ENCODE results near the gene MRPL20. TPM values are rescaled to one million over a fixed set of nuclear protein-coding genes. Genes with fewer than 3 reads are reported as not detected.
"Not testable (repeated sequence)": the region's sequence is repeated elsewhere in the genome, so short reads cannot be mapped to it uniquely, and the experiment has no call there.

MRPL20 gene
- total and polyA plus RNA-seq, 9 of the 15 experiments (the other 6 are each of a cell fraction or from before 2014, with no cell fraction given), result 180 to 671 (median 229) TPM

DNA sequence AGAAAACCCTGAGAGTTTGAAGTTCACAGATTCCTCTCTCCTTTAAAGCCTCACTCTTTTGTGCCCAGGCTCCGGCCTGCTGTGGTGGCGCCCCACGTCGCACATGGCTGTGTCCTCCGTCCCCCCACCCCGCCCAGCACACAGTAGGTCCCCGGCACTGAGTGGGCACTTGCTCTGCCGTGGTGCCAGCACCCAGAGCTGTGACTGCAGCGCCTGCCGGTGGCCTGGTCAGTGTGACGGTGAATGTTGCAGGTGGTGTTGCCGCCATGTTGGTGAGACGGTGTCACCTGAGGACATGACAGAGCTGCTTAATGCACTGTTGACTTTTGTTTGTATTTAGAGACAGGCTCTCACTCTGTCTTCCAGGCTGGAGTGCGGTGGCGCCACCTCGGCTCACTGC is 45.8 kb upstream of the MRPL20 start:
- Histone ChIP-seq H2AFZ (ENCODE audit: low read depth, low read length) (no peak overlapping the region), H3K9me3 (replicated peaks; ENCODE audit: control insufficient read depth, insufficient read depth, low read depth, low read length) (no peaks in the 10 kb centered on the region), H3K4me1 (replicated peaks in 1 of 2; ENCODE audit: control insufficient read depth in 2 of 2, insufficient read depth in 2 of 2, low read length in 2 of 2) (peaks cover 0 to 31% of the 10 kb centered on the region in 2 experiments; a peak in 3 of 5 replicates), H3K4me3 (no peak overlapping the region), H3K27ac (ENCODE audit: extremely low read depth, low read depth, low read length) (no peak overlapping the region), H3K9ac (ENCODE audit: insufficient read depth in 1 of 2, low read depth in 2 of 2, low read length in 2 of 2) (no peak overlapping the region), H3K4me2 (ENCODE audit: insufficient read depth, low read length) (no peak overlapping the region), H3K79me2 (ENCODE audit: control insufficient read depth, insufficient read depth, low read length) (no peaks in the 10 kb centered on the region), H3K27me3 (ENCODE audit: control insufficient read depth in 2 of 2, insufficient read depth in 2 of 2, low read length in 2 of 2) (peaks cover 0 to 6% of the 10 kb centered on the region in 2 experiments; a peak in 1 of 5 replicates), H4K20me1 (replicated peaks; ENCODE audit: control insufficient read depth, insufficient read depth, low read length) (no peaks in the 10 kb centered on the region), H3K9me1 (ENCODE audit: control insufficient read depth, insufficient read depth, low read length) (no peaks in the 10 kb centered on the region), H3K36me3 (ENCODE audit: control insufficient read depth, insufficient read depth, low read length) (no peaks in the 10 kb centered on the region)
- intact Hi-C loops (cut with micrococcal nuclease) (no loop called here), in situ Hi-C loops (cut with MboI) (no loop called here)
- 47% methylated on average over 10 of the region's 16 CpGs for WGBS (ENCODE audit: insufficient coverage, low coverage, missing lambda C conversion rate)
- CTCF ChIA-PET (ENCODE audit: low intra/inter-chr PET ratio), result no interaction called here
- TF ChIP-seq ZNF184 (CRISPR knock-in tag; IDR thresholded peaks at IDR 0.05) (no peak), YY1 (IDR thresholded peaks at IDR 0.05; ENCODE audit: borderline replicate concordance in 1 of 3, control insufficient read depth in 1 of 3, extremely low read depth in 1 of 3, insufficient read depth in 3 of 3, insufficient read length in 1 of 3, insufficient replicate concordance in 2 of 3, low read depth in 1 of 3, low read length in 2 of 3) (peak in 1 of 3 experiments; percentile 39), ZBTB33 (CRISPR knock-in tag; IDR thresholded peaks at IDR 0.05) (0 out of 2 replicates have a peak, but pooled peaks have one; percentile 16), MTF1 (CRISPR knock-in tag; IDR thresholded peaks at IDR 0.05; ENCODE audit: borderline replicate concordance) (no peak), TSC22D4 (tag; IDR thresholded peaks at IDR 0.05) (no peak), MCM5 (IDR thresholded peaks at IDR 0.05; ENCODE audit: low read depth) (no peak), ZKSCAN1 (IDR thresholded peaks at IDR 0.05; ENCODE audit: low read depth, low read length) (peak; percentile 96), FOXJ2 (tag; IDR thresholded peaks at IDR 0.05) (no peak), ZNF77 (CRISPR knock-in tag; IDR thresholded peaks at IDR 0.05) (no peak), CTBP1 (IDR thresholded peaks at IDR 0.05; ENCODE audit: borderline replicate concordance) (no peak)
- TF ChIP-seq, protein P1, sequence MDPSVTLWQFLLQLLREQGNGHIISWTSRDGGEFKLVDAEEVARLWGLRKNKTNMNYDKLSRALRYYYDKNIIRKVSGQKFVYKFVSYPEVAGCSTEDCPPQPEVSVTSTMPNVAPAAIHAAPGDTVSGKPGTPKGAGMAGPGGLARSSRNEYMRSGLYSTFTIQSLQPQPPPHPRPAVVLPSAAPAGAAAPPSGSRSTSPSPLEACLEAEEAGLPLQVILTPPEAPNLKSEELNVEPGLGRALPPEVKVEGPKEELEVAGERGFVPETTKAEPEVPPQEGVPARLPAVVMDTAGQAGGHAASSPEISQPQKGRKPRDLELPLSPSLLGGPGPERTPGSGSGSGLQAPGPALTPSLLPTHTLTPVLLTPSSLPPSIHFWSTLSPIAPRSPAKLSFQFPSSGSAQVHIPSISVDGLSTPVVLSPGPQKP (CRISPR knock-in tag; IDR thresholded peaks at IDR 0.05), result 0 out of 2 replicates have a peak, but pooled peaks have one; percentile 49
- POLR2A ChIA-PET, result interaction anchor here (0.5 to 0.7 kb wide), 2 partner anchors 57 to 181 kb away, joined by 3 read pairs; no protein-coding TSS in a partner anchor
- no peak for DNase-seq (ENCODE audit: extremely low read depth in 1 of 4, low spot score in 3 of 4)
- BruUV-seq (replicated peaks), result no TSS peak
- ATAC-seq, result no peak
- no peak for FAIRE-seq

GRCh38 chr1:1452365-1452739 is 45.3 kb upstream of the MRPL20 start:
- H3K4me2 ChIP-seq (ENCODE audit: insufficient read depth, low read length); intact Hi-C loops (cut with micrococcal nuclease); H3K27me3 ChIP-seq (ENCODE audit: control insufficient read depth in 2 of 2, insufficient read depth in 2 of 2, low read length in 2 of 2); H3K9me3 ChIP-seq (replicated peaks; ENCODE audit: control insufficient read depth, insufficient read depth, low read depth, low read length); CTCF ChIA-PET (ENCODE audit: low intra/inter-chr PET ratio); FAIRE-seq; H3K36me3 ChIP-seq (ENCODE audit: control insufficient read depth, insufficient read depth, low read length); H3K4me3 ChIP-seq; H4K20me1 ChIP-seq (replicated peaks; ENCODE audit: control insufficient read depth, insufficient read depth, low read length); BruUV-seq (replicated peaks); ATAC-seq; H2AFZ ChIP-seq (ENCODE audit: low read depth, low read length); H3K9me1 ChIP-seq (ENCODE audit: control insufficient read depth, insufficient read depth, low read length); H3K79me2 ChIP-seq (ENCODE audit: control insufficient read depth, insufficient read depth, low read length); DNase-seq (ENCODE audit: extremely low read depth in 1 of 4, low spot score in 3 of 4); H3K27ac ChIP-seq (ENCODE audit: extremely low read depth, low read depth, low read length); H3K9ac ChIP-seq (ENCODE audit: insufficient read depth in 1 of 2, low read depth in 2 of 2, low read length in 2 of 2); in situ Hi-C loops (cut with MboI): not testable (repeated sequence)
- 27% methylated on average over 8 of the region's 8 CpGs for WGBS (ENCODE audit: insufficient coverage, low coverage, missing lambda C conversion rate)
- POLR2A ChIA-PET, result interaction anchor here (0.5 to 0.7 kb wide), 3 partner anchors 15 to 180 kb away, joined by 3 read pairs; no protein-coding TSS in a partner anchor
- H3K4me1 ChIP-seq (replicated peaks in 1 of 2; ENCODE audit: control insufficient read depth in 2 of 2, insufficient read depth in 2 of 2, low read length in 2 of 2), result peaks cover 0 to 31% of the 10 kb centered on the region in 2 experiments; a peak in 3 of 5 replicates
